GM19043 (cell line): Measurements from ENCODE around the gene GAP43.
"Not testable (repeated sequence)": the region's sequence is repeated elsewhere in the genome, so short reads cannot be mapped to it uniquely, and the experiment has no call there.

Source experiments
- ATAC-seq: cut with Tn5 transposase; IDR thresholded peaks from one replicate; pipeline ENCODE4 v1.9.1; 2021; ENCODE audit warnings: low read depth; ENCODE audit not compliant: unreplicated experiment

Gene GAP43

GRCh38 chr3:115692887-115693524, 69.7 kb downstream of the GAP43 start:
- peak; percentile 86 for ATAC-seq

DNA sequence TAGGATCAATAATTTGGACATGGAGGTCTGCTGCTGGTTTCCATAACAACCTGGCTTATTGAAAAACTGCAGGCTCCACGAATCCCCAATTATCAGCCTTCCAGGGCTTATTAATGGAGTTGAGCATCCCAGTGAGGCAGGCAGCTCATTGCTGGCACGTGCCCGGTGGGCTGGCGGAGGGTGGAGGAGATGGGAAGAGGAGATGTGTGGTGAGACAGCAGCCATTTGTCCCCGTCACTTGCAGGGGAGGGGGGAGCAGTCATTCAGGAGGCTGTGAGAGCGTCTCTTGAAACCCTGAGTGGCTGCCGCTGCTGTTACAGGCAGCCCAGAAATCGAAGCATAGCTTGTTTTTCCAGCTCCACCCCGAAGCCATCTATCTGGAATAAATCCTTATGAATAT, 70.6 kb downstream of the GAP43 start:
- ATAC-seq = no peak

GRCh38 chr3:115695090-115695489, 71.8 kb downstream of the GAP43 start:
- no peak for ATAC-seq

DNA sequence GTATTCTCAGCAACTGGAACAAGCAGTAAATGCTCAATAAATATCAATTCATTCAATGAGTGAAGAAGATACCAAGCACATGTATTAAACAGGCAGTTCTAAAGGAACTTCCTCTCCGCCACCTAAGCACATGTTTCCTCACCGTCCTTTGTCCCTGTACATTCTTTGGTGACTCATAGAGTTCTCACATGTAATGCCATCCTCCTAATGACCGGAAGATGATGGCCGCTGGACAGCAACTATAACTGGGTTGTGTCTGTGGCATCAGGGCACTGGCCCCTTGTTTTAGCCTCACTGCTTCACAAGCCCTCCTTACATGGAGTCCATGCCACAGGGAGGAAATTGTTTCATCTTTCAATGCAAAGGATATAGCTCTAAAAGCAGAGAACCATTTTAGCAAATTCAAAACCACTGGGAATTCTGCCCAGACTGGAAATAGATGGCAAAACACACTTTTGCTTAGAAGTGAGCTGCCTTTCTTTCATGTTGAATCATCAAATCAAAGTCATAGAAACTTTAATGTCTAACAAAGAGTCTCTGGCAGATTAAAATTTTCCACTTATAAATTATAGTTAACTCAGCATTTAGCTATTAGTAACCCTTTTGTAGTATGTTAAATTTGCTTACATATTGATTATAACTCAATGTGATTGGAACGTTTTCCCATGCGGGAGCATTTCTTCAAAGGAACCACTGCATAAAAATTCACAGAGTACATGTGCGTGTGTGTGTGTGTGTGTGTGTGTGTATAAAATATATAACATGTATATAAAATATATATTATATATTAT, 74.1 kb downstream of the GAP43 start:
- ATAC-seq = no peak

DNA sequence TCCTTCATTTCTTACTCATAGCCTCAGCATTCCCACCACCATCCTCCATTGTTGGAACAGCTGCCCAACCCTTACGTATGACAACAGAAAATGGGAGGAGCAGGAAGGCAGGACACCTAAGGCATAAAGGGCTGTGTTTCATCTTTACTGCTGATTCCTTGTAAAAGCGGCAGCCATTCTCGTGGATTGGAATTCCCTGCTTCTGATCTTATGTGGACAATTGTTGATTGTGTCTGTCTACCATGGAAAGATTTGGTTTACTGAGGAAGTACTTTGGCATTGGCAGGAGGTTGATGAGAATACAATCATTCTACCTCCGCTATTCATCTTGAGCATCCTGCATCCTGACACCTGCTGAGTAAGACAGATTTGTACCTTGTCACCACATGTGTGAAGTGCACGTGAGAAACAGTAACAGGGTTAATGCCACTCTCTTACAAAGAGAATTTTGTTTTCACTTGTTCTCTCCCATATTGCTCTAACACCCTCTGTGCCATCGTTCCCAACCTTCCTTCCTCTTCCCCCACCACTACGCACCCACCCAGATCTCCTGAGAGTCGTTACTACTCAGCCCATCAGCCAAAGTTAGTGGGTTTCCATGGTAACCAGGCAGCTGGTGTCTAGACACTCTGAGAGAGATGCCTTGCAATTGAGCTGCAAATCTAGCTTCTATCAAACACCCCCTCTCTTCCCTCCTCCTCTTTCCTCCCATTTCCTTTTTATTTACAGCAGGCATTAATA, 75.7 kb downstream of the GAP43 start:
- no peak for ATAC-seq

DNA sequence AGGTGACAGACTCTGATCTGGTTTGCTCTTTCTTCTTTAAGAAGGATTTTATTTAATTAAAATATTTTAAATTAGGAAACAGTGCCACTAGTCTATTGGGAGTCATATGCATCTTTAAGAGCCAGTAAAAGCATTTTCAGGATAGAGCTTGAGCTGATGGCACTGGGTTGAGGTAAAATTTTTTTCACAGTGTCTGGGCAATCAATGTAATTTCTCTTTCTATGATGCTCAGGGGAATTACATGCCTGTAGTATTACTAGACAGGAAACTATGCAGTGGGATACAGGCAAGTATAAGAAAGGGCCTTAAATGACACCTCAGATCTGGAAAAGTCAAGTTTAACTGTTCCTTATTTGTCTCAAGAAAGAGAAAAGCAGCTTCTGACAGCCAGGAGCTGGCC, 76.4 kb downstream of the GAP43 start:
- no peak for ATAC-seq

GRCh38 chr3:115702598-115702997, 79.3 kb downstream of the GAP43 start:
- ATAC-seq = no peak

DNA sequence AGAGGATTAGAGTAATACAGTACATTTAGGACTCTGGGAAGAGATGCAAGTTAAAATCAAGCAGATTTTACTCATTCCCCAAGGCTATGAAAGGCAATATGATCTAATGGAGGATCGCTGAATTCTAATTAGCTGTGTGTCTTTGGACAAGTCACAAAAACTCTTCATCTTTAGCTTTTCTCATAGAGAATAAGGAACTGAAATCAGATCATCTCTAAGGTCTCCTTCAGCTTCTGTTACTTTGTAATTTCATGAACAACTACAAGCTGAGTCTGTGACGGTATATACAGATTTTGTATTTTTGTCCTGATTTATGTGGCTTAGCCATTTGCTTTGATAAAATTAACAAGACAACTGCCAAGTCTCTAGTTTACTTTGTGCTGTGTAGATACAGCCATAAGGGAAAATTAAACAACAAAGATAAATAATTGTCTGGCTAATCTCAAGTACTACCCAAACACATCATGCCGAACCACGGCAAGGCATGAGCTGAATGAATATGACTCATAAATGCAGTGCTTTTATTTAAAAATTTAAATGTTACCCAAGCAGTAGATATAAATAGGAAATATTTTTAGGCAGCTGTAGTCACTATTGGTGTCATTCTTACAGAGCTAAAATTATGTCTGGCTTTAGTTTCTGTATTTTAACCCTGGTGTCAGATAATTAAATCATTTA, 81.5 kb downstream of the GAP43 start:
- ATAC-seq = no peak

DNA sequence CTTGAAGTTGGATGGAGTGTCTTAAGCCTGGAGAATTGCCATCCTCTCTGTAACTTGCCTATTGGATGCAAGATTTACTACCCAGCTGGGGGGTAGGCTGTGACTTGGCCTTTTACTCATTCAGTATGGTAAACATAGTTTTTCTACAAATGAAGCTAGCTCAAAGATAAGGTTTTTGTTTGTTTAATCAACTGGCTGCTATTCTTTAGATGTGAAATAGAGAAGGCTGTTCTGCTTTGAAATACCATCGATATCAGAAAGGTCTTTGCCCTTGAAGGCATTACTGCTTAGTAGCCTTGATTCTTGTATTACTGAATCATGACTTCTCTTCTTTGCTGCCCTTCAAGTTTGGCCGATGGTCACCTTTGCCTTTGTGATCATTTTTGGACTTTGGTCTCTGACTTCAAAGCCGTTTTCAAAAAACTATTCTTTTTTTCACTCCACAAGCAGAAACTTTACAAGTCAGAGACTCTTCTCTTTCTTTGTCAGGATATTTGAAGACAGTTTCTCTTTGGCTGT, 83.1 kb downstream of the GAP43 start:
- ATAC-seq = no peak

DNA sequence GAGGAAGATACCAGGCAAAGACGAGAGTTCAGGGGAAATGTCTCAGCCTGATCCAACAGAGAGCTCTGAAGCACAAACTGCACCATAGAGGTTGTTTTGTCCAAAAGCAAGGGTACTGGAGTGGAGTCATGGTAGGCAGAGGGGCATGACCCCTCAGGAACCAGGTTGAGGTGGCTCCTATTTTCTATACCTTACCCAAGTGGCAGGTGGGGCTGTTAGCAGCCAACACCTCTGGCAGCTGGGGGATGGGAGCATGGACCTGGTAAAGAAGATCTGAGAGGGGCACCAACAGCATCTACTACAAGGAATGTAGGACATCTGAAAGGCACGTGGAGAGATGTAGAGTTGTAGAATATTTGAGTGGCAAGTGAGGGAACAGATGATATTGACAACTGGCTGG, 85.2 kb downstream of the GAP43 start:
- ATAC-seq = no peak

- ATAC-seq = no peak
These were observed 85.8 kb downstream of the GAP43 start for GRCh38 chr3:115709093-115709492.

DNA sequence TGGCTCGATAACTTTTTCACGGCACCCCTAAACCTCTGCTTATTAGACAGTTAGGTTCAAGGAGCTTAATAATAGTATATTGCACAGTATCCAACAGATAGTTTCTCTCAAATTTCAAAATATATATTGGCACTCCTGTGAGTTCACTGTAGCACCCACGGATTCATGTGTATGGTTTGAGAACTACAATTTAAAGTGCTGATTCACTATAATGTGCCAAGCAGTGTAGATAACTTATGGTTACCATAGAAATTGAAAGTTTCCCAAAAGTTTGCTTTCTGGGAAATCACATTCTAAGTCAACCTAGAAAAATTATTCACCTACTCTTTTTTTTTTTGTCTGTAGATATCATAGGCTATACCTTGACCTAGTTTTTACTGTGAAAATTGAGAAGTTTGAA, 86.6 kb downstream of the GAP43 start:
- no peak for ATAC-seq

GRCh38 chr3:115710799-115711198, 87.5 kb downstream of the GAP43 start:
- ATAC-seq = no peak

DNA sequence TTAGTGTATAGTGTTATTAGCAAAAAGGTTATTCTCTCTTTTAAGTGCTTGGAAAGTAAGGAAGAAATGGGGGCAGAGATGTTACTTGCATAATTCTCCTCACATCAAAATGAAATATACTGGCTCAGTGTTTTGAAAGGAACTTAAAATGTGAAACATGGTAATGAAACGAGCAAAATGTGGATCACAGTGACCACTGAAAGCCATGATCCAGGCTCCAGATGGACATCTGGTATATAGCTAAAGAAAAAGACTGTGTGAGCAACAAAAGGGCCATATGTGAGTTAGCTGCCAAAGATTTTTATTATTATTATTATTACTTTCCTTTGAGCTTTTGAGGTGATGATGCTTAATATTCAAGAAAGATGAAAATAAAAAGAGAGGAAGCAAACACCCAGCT, 89.6 kb downstream of the GAP43 start:
- no peak for ATAC-seq

GRCh38 chr3:115713284-115713683, 90.0 kb downstream of the GAP43 start:
- ATAC-seq = no peak

DNA sequence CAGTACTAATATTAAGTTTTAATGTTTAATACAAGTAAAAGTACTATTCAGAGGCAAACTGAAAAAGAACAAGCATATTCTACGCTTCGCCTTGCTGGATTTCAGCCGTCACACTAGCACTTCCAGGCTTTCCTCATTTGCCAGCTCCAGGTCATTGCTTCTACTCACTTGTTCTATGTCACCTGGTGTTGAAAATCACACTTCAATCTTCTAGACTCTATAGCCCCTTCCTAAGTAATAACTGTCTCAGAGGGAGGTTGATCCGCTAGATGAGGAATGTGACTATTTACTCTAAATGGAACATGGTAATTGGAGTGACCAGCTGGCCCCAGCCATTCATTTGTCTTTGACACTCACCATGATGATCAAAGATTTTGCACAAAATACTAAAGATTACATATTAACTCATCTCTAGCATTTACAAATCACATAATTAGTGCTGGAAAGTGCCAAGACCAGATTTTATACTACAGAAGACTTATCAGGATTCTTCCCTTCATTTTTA, 92.0 kb downstream of the GAP43 start:
- ATAC-seq = no peak

DNA sequence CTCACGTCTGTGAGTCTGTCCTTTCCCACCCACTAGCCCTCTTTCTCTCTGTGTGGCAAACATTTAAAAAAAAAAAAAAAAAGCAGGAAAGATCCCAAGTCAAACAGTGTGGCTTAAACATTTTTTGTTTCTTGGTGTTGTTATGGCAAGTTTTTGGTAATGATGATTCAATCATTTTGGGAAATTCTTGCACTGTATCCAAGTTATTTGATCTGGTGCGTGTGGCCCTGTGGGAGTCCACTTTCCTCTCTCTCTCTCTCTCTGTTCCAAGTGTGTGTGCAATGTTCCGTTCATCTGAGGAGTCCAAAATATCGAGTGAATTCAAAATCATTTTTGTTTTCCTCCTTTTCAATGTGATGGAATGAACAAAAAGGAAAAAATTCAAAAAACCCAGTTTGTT, 97.7 kb downstream of the GAP43 start:
- ATAC-seq = no peak

DNA sequence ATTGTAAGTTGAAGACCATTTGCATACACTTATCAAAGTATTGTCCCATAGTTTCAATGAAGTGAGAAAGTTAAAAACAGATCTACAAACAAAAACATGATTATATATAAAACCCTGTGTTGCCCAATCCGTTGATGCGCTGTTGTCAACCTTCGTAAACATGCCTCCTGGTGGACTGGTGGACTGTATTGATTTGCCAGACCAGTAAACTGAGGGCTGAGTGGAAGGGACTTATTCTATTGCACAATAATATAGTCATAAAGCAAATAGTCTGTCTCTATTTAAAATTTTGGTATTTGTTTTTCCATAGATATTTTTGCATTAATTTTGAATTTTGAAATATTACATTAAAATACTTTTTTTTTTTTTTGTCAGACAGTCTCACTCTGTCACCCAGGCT, 102.5 kb downstream of the GAP43 start:
- ATAC-seq = no peak

GRCh38 chr3:115727135-115727534, 103.8 kb downstream of the GAP43 start:
- no peak for ATAC-seq

GRCh38 chr3:115728013-115728412, 104.7 kb downstream of the GAP43 start:
- no peak for ATAC-seq

DNA sequence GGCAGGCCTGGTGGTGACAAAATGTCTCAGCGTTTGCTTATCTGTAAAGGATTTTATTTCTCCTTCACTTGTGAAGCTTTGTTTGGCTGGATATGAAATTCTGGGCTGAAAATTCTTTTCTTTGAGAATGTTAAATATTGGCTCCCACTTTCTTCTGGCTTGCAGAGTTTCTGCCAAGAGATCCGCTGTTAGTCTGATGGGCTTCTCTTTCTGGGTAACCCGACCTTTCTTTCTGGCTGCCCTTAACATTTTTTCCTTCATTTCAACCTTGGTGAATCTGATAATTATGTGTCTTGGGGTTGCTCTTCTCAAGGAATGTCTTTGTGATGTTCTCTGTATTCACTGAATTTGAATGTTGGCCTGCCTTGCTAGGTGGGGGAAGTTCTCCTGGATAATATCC, 113.0 kb downstream of the GAP43 start:
- ATAC-seq = not testable (repeated sequence)
